Smooth muscle cell (in vitro differentiated cells): Measurements from ENCODE around the gene CHCHD3. TPM values are rescaled to one million over a fixed set of nuclear protein-coding genes. Genes with fewer than 3 reads are reported as not detected.

ENCODE experiments used
- DNase-seq: peaks from one replicate; lab custom pipeline; 2025; ENCODE audit not compliant: unreplicated experiment; lab: John Stamatoyannopoulos, UW
- H2AFZ ChIP-seq: fragments of 200-600 bp; sonication (generic); 2 replicates; pipeline ENCODE4 v1.6.0; 2016; ENCODE audit warnings: antibody characterized with exemption, low read depth, mild to moderate bottlenecking
- H3F3A ChIP-seq: fragments of 200-600 bp; sonication (generic); 2 replicates; pipeline ENCODE4 v1.6.0; 2017; ENCODE audit warnings: antibody characterized with exemption, low read depth
- H3K27ac ChIP-seq: fragments of 200-600 bp; sonication (generic); 2 replicates; pipeline ENCODE4 v1.5.1; 2016; ENCODE audit warnings: low read depth, mild to moderate bottlenecking
- H3K27me3 ChIP-seq: fragments of 200-600 bp; sonication (generic); 2 replicates; pipeline ENCODE4 v1.6.1; 2016; ENCODE audit warnings: low read depth, mild to moderate bottlenecking
- H3K36me3 ChIP-seq: fragments of 200-600 bp; sonication (generic); 2 replicates; pipeline ENCODE4 v1.5.1; 2016; ENCODE audit warnings: low read depth
- H3K4me1 ChIP-seq: fragments of 200-600 bp; sonication (generic); 2 replicates; pipeline ENCODE4 v1.5.1; 2016; ENCODE audit warnings: low read depth
- H3K4me2 ChIP-seq: fragments of 200-600 bp; sonication (generic); 2 replicates; pipeline ENCODE4 v1.6.0; 2016; ENCODE audit warnings: mild to moderate bottlenecking
- H3K4me3 ChIP-seq: fragments of 200-600 bp; sonication (generic); 2 replicates; pipeline ENCODE4 v1.5.1; 2016; ENCODE audit warnings: mild to moderate bottlenecking
- H3K79me2 ChIP-seq: fragments of 200-600 bp; sonication (generic); 2 replicates; pipeline ENCODE4 v1.6.0; 2016; ENCODE audit warnings: low read depth, mild to moderate bottlenecking
- H3K9ac ChIP-seq: fragments of 200-600 bp; sonication (generic); 2 replicates; pipeline ENCODE4 v1.6.0; 2016; ENCODE audit warnings: low read depth
- H3K9me3 ChIP-seq: fragments of 200-600 bp; sonication (generic); replicated peaks from 2 replicates; pipeline ENCODE4 v1.5.1; 2016; ENCODE audit warnings: low read depth
- H4K20me1 ChIP-seq: fragments of 200-600 bp; sonication (generic); 2 replicates; pipeline ENCODE4 v1.6.0; 2016; ENCODE audit warnings: low read depth
- CTCF ChIP-seq: fragments of 200-600 bp; sonication (generic); IDR thresholded peaks from 2 replicates; pipeline ENCODE4 v1.5.1; 2017; ENCODE audit warnings: borderline replicate concordance, mild to moderate bottlenecking, antibody characterized with exemption; ENCODE audit not compliant: insufficient read depth, poor library complexity, severe bottlenecking
- WGBS: methylation state at CpG from one replicate; pipeline ENCODE4 v1.1.7; 2016; ENCODE audit warnings: low lambda C conversion rate; 5-methylcytosine and 5-hydroxymethylcytosine counted together
- polyA plus RNA-seq: library from polyadenylated mRNA; unstranded; fragments of >200 nt; fragmentation: Nextera tagmentation; extraction: Ambion mirVana; gene quantifications from 2 replicates; pipeline ENCODE4 v1.2.1, GENCODE V29; 2016
- total RNA-seq: library from RNA; depleted of rRNA; stranded (reverse); fragments of >200 nt; gene quantifications from 2 replicates; pipeline ENCODE4 v1.2.3, GENCODE V29; 2014

Gene CHCHD3
- total and polyA plus RNA-seq, 2 experiments from 2014 or later: 49.8 to 59.2 TPM

DNA sequence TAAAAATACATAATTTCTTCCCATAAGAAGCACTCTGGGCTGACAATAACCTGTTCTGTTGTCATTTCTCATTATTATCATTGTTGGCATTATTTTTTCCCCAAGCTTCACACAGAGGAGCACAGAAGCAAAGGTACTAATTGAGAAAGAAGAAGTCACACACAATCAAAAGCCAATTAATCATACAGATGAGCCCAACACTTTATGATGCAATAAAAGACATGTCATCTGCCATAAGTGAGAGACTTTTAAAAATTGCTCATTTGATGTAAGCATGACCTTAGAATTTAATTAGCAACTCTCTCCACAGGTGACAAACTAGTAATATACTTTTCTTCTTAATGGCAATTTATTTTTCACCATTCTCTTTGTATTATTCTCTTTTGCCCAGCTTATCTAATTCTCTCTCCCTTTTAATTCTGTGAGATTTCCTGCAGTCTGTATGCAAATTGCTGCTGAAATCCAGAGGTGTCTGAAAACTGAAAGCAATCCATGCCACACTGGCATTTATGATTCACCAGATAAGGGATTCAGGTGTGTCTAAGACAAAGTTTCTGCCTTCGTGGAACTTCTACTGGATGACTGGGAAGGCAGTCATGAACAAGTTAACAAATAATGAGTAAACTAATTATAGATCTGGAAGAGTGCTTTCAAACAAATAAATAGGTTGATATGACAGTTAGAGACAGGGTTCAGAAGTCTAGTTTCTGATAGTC, 203.5 kb downstream of the CHCHD3 start:
- no peak overlapping the region for H3K9ac ChIP-seq
- no peak for TF ChIP-seq CTCF
- H4K20me1 ChIP-seq: peaks cover 35% of the 10 kb centered on the region
- H3F3A ChIP-seq: no peaks in the 10 kb centered on the region
- no peaks in the 10 kb centered on the region for H3K4me1 ChIP-seq
- no peaks in the 10 kb centered on the region for H3K79me2 ChIP-seq
- H3K36me3 ChIP-seq: no peaks in the 10 kb centered on the region
- H3K4me3 ChIP-seq: no peak overlapping the region
- DNase-seq: no peak
- 70% methylated on average over 1 of the region's 1 CpG for WGBS
- no peak overlapping the region for H2AFZ ChIP-seq
- H3K27ac ChIP-seq: no peak overlapping the region
- H3K27me3 ChIP-seq: no peaks in the 10 kb centered on the region
- no peaks in the 10 kb centered on the region for H3K9me3 ChIP-seq
- H3K4me2 ChIP-seq: no peak overlapping the region

DNA sequence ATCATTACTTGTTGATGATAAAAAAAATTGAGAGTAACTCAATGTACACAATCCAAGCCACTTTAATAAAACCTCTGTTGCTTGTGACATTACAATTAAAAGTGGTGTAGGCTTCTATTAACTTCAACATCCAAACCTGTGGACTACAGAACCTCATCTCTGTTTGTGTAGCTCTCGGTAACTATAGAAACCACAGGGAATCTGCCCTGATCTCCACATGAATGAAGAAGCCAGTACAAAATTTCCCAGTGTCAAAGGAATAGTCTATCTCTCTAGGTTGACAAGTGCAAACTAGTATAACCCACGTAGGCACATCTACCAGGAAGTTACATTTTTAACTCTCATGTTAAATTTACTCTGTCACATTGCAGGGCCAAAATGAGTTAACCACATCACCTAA, 204.3 kb downstream of the CHCHD3 start:
- Histone ChIP-seq H3F3A (no peaks in the 10 kb centered on the region), H3K79me2 (no peaks in the 10 kb centered on the region), H3K4me3 (no peak overlapping the region), H3K27me3 (no peaks in the 10 kb centered on the region), H3K9me3 (no peaks in the 10 kb centered on the region), H3K9ac (no peak overlapping the region), H3K4me2 (no peak overlapping the region), H3K27ac (no peak overlapping the region), H3K36me3 (no peaks in the 10 kb centered on the region), H4K20me1 (peaks cover 29% of the 10 kb centered on the region), H2AFZ (no peak overlapping the region), H3K4me1 (no peaks in the 10 kb centered on the region)
- 79% methylated on average over 2 of the region's 2 CpGs for WGBS
- no peak for DNase-seq
- no peak for TF ChIP-seq CTCF

- Histone ChIP-seq H2AFZ (no peak overlapping the region), H3K4me2 (no peak overlapping the region), H3K27ac (no peak overlapping the region), H3F3A (no peaks in the 10 kb centered on the region), H3K9me3 (no peaks in the 10 kb centered on the region), H3K36me3 (no peaks in the 10 kb centered on the region), H4K20me1 (peaks cover 28% of the 10 kb centered on the region), H3K4me3 (no peak overlapping the region), H3K27me3 (no peaks in the 10 kb centered on the region), H3K9ac (no peak overlapping the region), H3K79me2 (no peaks in the 10 kb centered on the region), H3K4me1 (no peaks in the 10 kb centered on the region)
- 78% methylated on average over 1 of the region's 1 CpG for WGBS
- TF ChIP-seq CTCF: no peak
- DNase-seq: no peak
Observed at GRCh38 chr7:132876576-132876975, 205.3 kb downstream of the CHCHD3 start.

DNA sequence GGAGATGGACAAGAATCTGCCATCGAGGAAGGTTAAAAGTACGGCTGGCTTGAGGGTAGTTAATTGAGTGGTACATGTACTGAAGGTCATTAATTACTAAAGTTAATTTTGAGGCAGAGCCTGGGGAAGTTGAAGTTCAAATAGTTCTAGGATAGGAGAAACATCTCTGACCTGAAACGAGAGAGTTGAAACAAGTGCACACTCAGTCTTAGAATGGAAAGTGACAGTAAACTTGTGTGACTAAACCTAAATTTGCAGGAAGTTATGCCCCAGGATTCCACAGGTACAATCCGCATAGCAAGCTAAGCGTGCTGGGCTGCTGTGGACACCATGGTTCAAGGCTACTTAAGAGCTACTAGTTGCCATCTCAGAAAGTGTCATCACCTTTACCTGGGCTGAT, 209.9 kb downstream of the CHCHD3 start:
- Histone ChIP-seq H3K4me1 (no peaks in the 10 kb centered on the region), H3K4me2 (no peak overlapping the region), H3K79me2 (no peaks in the 10 kb centered on the region), H3K9ac (no peak overlapping the region), H3K27ac (no peak overlapping the region), H3K27me3 (no peaks in the 10 kb centered on the region), H3K36me3 (no peaks in the 10 kb centered on the region), H3K4me3 (no peak overlapping the region), H4K20me1 (peaks cover 15% of the 10 kb centered on the region), H3F3A (no peaks in the 10 kb centered on the region), H2AFZ (no peak overlapping the region), H3K9me3 (no peaks in the 10 kb centered on the region)
- WGBS: 79% methylated on average over 5 of the region's 5 CpGs
- no peak for TF ChIP-seq CTCF
- no peak for DNase-seq
